ENCODE data around the gene CACHD1.

DNA sequence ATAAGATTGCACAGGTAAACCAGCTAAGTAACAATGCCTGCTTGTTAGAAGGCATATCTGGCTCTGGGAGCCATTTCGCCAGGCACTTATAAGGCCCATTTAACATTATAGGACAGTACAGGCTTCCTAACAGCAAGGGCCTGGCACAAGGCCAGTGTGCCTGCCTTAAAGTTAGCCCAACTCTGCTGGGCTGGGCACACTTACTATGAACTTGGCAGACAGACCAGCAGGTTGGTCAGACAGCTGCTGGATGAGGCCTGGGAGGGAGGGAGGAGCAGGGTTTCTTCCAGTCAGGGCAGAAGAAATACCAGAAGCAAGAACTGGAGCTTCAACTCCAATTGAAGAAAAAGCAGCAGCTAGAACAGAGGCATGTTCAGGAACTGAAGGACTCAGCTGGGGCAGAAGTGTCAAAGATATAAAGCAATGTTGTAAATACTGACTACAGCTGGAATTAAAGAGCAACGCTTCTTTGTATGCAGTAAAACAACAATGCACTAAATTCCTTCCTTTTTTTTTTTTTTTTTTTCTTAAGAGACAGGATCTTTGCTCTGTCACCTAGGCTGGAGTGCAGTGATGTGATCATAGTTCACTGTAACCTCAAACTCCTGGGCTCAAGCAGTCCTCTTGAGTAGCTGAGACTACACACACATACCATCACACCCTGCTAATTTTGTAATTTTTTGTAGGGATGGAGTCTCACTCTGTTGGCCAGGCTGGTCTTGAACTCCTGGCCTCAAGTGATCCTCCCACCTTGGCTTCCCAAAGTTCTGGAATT is 4.9 kb downstream of the CACHD1 start:
- TF ChIP-seq POLR2AphosphoS5 (IDR thresholded peaks at IDR 0.05) = no peak
- TF ChIP-seq CTCF (IDR thresholded peaks at IDR 0.05) = no peak
